GM19395 (cell line): ENCODE measurements around the gene AKAP13.
A peak's percentile ranks its signal among the peaks of the same experiment; 100 is the strongest.
"Not testable (repeated sequence)": the region's sequence is repeated elsewhere in the genome, so short reads cannot be mapped to it uniquely, and the experiment has no call there.

ENCODE experiments used
- ATAC-seq: cut with Tn5 transposase; IDR thresholded peaks from one replicate; pipeline ENCODE4 v1.9.1; 2021; ENCODE audit warnings: mild to moderate bottlenecking, moderate library complexity; ENCODE audit not compliant: unreplicated experiment

Gene AKAP13

GRCh38 chr15:85642065-85642692 is 261.8 kb downstream of the AKAP13 start:
- ATAC-seq: no peak

- ATAC-seq: no peak
Observed at GRCh38 chr15:85642693-85643066, 262.3 kb downstream of the AKAP13 start.

- peak; percentile 83 for ATAC-seq
Observed at GRCh38 chr15:85646538-85647091, 266.2 kb downstream of the AKAP13 start.

GRCh38 chr15:85649372-85649771 is 269.0 kb downstream of the AKAP13 start:
- no peak for ATAC-seq

- no peak for ATAC-seq
Observed at GRCh38 chr15:85651548-85651947, 271.1 kb downstream of the AKAP13 start.

GRCh38 chr15:85652457-85652856 is 272.1 kb downstream of the AKAP13 start:
- ATAC-seq: no peak

- ATAC-seq: no peak
Observed at GRCh38 chr15:85657132-85657531, 276.7 kb downstream of the AKAP13 start.

GRCh38 chr15:85658816-85659215 is 278.4 kb downstream of the AKAP13 start:
- no peak for ATAC-seq

GRCh38 chr15:85661859-85662258 is 281.5 kb downstream of the AKAP13 start:
- ATAC-seq: no peak

GRCh38 chr15:85665677-85666076 is 285.3 kb downstream of the AKAP13 start:
- not testable (repeated sequence) for ATAC-seq

- peak; percentile 96 for ATAC-seq
Observed at GRCh38 chr15:85667491-85668424, 287.4 kb downstream of the AKAP13 start.

- ATAC-seq: no peak
Observed at GRCh38 chr15:85671156-85671555, 290.8 kb downstream of the AKAP13 start.

- no peak for ATAC-seq
Observed at GRCh38 chr15:85672332-85673084, 292.1 kb downstream of the AKAP13 start.

GRCh38 chr15:85673326-85673725 is 292.9 kb downstream of the AKAP13 start:
- no peak for ATAC-seq

GRCh38 chr15:85676342-85677098 is 296.1 kb downstream of the AKAP13 start:
- ATAC-seq: no peak

- no peak for ATAC-seq
Observed at GRCh38 chr15:85679231-85679630, 298.8 kb downstream of the AKAP13 start.

- ATAC-seq: no peak
Observed at GRCh38 chr15:85681386-85681785, 301.0 kb downstream of the AKAP13 start.

GRCh38 chr15:85684174-85684710 is 303.8 kb downstream of the AKAP13 start:
- no peak for ATAC-seq

GRCh38 chr15:85685356-85685755 is 305.0 kb downstream of the AKAP13 start:
- ATAC-seq: no peak

GRCh38 chr15:85687329-85687728 is 306.9 kb downstream of the AKAP13 start:
- ATAC-seq: no peak
